RPMI7951 (cell line): ENCODE data around the gene B3GALT2. TPM values are rescaled to one million over a fixed set of nuclear protein-coding genes. Genes with fewer than 3 reads are reported as not detected.
"Not testable (repeated sequence)": the region's sequence is repeated elsewhere in the genome, so short reads cannot be mapped to it uniquely, and the experiment has no call there.

Source experiments
- DNase-seq: peaks from one replicate; pipeline ENCODE4 v3.0.0-alpha.2; 2012; ENCODE audit warnings: low read depth
- total RNA-seq: library from RNA; depleted of rRNA; stranded (reverse); fragments of >200 nt; shearing (Covaris generic); gene quantifications from 2 replicates; pipeline ENCODE4 v1.2.3, GENCODE V29; 2014; rRNA removed

B3GALT2 gene, protein sequence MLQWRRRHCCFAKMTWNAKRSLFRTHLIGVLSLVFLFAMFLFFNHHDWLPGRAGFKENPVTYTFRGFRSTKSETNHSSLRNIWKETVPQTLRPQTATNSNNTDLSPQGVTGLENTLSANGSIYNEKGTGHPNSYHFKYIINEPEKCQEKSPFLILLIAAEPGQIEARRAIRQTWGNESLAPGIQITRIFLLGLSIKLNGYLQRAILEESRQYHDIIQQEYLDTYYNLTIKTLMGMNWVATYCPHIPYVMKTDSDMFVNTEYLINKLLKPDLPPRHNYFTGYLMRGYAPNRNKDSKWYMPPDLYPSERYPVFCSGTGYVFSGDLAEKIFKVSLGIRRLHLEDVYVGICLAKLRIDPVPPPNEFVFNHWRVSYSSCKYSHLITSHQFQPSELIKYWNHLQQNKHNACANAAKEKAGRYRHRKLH
- total RNA-seq, result 0.49 and 0.96 TPM in 2 replicates

DNA sequence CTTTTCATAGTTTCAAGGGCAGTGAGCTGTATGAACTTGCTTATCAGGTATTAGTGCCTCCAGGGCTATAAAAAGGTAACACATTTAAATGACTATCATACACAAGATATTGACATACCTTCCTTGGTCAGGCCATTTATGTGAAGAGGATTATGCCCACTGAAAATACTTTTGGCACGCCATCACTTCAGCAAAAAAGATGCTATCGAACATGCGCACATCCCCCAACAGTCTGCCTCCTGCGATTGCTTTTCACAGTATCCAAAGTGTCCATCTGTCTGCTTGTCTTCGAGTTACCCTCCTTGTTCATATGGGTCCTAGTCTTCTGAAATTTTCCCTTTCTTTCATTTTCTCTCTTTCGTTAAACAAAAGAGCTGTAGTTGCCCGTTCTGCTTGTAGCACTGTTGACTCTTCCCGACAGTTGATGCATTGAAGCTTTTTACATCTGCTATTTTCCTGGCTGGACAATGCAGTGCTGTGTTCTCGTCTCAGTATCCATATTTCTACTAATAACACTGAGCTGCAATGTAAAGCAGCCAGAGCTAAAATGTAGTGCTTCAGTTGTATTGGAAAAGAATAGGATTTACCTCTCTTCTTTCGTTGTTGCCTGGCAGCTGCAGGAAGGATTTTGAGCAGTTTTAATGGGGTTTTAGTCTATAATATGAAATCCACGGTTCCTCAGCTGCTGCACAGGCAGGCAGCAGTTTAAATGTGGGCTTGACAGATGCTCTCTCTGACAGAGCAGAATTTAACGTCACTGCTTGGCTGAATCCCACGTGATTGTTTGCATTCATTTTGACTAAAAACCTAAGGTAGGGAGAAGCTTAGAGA, at the start of gene B3GALT2:
TSS of gene B3GALT2 (minus strand) at position 713 of the 831 bp plus-strand sequence. CDS start 5,051 bp downstream, outside the sequence.
- DNase-seq, result peak; percentile 42

DNA sequence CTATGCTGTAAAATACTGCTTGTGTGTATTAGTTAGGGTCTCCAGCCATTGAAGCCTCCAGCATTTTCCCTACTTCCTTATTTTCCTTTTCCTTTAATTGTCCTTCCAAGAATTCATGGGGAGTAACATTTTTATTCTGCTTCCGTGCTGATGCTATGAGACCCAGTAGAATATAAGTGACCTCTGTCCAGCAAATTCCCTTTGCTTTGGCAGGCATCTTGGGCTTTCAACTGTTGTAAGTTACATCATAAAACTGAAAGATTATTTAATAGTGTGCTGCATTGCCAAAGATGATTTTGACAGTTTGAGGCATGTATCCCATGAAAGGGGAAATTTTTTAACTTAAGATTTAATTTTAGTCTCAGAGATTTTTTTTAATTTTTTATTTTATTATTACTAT, 48.1 kb upstream of the B3GALT2 start:
- no peak for DNase-seq

DNA sequence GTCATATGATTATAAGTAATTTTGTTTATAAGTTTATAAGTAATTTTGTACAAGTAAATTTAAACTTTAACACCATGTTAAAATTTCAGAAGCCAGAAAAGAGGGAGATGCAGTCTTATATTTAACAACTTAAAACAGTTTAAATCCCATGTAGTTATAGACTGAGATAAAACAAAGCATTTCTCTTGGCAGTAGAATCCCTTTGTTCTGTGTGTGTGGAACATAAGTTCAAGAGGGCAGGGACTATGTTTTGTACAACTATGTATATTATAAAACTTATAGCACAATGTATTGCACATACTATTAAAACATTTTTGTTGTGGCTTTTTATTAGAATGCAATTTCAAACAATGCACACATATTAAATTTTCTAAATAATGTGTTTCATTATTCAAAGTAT, 44.7 kb upstream of the B3GALT2 start:
- DNase-seq, result not testable (repeated sequence)

DNA sequence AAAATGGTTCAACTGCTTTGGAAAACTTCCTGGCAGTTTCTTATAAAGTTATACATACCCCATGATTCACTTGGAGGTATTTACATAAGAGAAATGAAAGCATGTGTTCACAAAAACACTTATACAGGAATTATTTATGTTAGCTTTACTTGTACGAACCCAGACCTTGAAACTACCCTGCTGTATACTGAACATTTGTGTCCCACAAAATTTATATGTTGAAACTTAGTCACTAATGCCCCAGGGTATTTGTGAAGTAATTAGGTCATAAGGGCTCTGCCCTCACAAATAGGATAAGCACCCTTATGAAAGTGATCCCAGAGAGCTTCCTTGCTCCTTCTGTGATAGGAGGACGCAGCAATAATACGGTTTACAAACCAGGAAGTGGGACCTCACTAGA, 42.7 kb upstream of the B3GALT2 start:
- DNase-seq, result peak; percentile 33

DNA sequence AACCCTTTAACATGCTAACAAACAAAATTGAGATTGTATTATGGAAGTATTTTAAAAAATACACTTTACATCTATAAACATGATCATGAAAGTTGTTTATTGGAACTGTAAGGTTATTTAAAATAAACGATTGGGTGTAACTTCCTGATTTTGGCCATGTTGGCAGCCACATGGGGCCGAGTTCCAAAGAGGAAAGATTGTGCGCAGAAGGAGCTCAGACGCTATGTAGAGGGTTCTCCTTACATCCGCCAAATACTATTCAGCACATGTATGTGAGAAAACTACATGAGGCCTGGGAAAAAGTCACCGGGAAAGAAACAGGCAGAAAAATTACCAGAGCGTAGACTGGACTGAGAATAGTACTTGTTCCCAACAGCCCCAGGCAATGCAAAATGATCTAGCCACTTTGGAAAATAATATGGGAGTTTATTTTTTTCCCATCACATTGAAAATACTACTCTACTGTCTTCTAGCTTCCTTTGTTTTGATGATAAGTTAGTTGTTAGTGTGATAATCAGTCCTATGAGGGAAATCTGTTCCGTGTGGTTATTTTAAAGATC, 35.7 kb upstream of the B3GALT2 start:
- DNase-seq, result peak; percentile 36

DNA sequence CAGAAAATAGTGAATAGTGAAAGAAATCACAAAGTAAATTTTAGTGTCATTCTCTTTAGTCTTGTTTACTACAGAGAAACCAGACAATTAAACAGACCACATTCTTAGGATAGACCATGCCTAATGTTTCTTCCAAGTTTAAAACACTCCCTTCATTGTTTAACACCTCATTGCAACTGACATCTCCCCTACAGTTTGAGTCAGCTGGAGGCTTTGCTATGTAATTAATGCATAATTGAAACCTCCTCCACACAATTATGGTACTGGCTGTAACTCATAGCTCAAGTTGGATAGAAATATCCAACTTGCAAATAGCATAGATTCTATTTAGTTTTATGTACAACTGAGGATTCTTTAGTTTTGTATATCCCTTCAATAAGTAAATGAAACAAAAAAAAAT, 35.2 kb upstream of the B3GALT2 start:
- peak; percentile 35 for DNase-seq

DNA sequence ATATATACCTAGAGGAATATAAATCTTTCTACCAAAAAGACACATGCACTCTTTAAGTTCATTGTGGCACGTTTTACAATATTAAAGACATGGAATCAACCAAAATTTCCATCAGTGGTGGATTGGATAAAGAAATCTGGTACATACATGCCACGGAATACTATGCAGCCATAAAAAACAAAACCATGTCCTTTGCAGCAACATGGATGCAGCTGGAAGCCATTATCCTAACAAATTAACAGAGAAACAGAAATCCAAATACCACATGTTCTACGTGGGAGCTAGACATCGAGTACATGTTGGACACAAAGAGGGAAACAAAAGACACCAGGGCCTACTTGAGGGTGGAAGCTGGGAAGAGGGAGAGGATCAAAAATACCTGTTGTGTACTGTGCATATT, 33.0 kb upstream of the B3GALT2 start:
- DNase-seq, result no peak

DNA sequence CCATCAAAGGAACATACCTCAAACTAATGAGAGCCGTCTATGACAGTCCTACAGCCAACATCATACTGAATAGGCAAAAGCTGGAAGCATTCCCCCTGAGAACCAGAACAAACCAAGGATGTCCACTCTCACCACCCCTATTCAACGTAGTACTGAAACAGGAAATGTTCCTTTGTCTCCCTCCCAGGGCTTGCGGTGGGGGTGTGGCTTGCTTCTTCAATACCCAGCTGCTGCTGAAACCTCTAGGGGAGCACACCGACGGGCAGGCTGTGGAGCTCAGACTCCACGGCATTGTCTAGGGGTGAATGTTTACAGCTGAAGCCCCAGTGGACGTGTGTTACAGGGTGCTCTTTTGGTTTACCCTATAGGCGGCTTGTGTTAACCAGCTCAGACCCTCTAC, 30.5 kb upstream of the B3GALT2 start:
- DNase-seq, result no peak

DNA sequence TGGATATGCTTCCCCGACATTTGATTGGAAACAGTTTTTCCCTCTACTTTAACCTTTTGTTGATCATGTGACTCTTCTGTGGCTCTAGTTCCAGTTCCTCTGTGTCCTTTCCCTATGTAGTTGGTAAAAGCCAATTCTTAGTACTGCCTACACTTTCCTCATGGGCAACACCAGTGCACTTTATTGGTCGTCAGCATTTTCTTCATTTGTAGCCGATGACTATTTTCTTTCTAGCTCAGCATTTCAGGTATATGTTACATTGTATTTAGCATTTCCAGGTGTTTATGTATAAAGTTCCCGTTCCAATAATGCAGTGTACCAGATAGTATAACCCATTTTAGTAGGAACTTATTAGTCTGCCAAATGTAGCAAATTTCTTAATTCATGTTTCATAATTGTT, 27.6 kb upstream of the B3GALT2 start:
- DNase-seq, result no peak

DNA sequence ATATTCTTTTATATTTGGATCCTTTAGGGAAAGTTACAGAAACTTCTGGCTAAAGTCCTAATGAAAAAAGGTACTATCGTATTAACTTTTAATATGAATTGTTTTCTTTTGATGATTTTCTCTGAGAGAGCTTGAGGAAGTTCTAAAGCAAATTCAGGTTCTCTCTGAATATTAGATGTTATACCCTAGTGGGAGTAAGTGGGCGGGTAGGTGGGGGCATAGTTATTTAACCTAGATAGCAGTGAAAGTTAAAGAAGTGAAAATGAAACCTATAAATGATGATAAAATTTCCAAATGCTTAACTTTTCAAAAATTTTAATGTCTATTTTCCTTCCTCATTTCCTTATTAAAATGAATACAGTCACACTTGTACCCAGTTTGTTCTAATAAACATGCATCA, 26.2 kb upstream of the B3GALT2 start:
- DNase-seq, result no peak

DNA sequence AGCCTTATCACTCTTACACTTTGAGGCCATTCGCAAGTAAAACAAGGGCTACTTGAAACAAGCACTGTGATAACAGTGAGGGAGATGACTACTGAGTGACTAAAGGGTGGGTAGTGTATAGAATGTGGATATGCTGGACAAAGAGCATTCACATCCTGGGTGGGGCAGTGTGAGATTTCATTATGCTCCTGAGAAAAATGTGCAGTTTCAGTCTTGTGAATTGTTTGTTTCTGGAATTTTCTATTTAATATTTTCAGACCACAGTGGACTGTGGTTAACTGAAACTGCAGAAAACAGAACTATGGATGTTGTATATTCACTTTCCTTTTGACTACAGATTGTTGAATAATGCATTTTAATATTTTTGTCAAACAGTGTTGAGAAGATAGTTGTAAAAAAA, 25.1 kb upstream of the B3GALT2 start:
- peak; percentile 64 for DNase-seq

DNA sequence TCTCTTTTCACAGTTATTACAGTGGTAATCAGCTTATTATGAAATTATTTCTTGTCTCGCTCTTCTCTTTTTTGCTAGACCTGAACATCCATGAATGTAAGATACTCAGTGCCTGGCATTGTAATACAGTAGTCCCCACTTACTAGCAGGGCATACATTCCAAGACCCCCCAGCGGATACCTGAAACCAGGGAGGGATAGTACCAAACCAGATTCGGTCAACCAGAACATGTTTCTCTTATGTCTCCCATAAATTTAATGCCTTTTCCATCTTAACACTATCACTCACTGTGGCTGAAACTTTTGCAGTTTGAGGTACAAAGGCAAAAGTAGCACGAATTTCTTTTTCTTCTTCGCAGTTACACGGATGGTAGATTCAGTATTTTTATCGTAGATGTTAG, 24.6 kb upstream of the B3GALT2 start:
- DNase-seq, result no peak

DNA sequence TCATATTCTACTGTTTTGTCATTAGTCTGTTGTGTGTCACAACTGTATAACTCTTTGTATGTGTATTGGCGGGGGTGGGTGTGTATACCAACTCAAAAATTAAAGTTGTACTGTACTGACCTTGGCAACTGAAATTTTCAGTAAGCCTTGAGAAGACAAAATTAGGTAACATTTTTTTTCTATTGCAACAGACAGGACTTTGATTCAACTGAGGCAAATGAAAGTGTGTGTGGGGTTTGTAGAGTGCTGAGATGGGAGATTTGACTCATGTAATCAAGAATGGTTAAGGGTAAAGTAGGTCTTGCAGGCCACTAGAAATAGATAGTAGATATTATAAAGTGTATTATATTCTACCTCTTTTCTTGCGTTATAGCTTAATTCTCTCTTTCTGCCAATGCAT, 14.6 kb upstream of the B3GALT2 start:
- no peak for DNase-seq

DNA sequence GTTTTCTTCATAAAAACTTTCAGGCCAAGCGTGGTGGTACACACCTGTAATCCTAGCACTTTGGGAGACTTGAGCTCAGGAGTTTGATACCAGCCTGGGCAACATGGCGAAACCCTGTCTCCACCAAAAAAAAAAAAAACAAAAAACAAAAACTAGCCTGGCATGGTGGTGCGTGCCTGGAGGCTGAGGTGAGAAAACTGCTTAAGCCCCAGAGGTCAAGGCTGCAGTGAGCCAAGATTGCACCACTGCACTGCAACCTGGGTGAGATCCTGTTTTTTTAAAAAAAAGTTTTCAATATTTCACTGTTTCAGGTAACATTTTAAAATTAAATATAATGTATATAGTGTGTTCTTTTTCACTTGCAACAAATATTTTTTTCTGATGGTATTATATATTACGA, 13.5 kb upstream of the B3GALT2 start:
- no peak for DNase-seq

DNA sequence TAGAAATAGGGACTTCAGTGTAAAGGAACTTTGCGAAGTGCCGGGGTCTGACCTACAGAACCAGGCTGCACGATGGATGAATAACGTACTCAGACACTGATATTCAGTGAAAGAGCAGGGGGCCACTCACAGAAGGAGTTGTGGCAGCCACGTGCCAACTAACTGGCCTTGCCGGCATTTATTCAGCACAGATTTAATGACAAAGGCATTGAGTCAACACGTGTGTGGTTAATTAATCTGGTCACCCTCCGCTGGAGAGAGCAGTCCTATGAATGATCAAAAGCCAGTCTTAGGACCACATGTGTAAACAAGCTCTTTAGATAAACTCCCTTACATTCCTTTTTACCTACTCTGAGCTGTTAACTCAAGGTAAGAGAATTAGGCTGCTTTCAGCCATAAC, 6.2 kb upstream of the B3GALT2 start:
- DNase-seq, result no peak

DNA sequence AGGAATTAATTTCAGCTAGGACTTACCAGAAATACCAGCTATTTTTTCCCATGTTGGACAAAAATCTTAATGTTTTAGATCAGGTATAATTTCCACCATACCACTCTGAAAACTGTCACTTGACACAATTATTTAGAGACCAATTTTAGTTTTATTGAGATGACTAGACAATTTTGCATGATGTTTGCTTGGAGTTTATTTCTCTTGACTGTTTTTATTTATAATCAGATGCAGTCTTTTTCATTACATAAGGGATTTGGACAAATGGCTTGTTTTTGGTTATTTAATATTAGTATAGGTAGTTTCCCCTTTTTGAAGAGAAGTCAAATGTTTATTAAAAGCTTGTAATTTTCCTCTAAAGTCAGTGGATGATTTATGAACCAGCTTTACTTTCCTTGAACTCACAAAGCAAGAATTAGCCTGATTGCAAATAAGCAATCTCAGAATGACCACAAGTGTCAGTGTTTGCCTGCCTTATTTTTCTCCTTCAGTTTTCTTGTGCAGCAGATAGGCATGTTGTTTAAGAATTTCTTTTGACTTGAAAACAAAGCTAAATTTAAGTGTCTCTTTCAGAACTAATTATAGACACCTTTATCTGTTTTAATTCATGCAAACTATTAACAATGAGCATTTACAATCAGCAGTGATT, 3.8 kb upstream of the B3GALT2 start:
- DNase-seq, result peak; percentile 14

DNA sequence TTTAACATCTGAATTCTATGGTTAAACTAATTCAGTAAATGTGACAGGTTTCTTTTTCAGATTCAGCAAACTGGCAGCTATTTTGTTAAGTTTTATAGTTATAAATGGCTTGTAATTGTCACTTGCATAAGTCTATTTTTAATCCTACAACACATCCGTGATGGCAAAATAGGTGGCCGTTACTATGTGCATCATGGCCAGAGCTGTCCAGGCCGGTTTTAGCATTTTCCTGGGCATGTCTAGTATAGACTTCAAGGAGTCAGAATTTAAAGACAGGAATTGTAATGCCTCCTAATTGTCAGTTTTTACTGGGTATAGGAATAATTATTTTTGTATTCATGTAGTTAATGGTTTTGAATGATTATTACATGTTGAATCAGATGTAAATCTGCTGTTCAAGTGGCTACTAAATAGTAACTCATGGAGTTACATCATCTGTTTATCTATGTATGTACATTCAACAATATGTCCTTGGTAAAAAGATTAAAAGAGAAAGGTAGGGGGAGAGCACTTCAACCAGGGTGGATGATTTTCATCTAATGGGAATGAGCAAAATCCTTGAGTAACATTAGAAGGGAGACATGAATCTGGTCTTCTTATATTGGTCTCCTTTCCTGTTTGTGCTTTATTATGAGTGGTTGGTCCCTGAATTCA, 3.2 kb upstream of the B3GALT2 start:
- no peak for DNase-seq

DNA sequence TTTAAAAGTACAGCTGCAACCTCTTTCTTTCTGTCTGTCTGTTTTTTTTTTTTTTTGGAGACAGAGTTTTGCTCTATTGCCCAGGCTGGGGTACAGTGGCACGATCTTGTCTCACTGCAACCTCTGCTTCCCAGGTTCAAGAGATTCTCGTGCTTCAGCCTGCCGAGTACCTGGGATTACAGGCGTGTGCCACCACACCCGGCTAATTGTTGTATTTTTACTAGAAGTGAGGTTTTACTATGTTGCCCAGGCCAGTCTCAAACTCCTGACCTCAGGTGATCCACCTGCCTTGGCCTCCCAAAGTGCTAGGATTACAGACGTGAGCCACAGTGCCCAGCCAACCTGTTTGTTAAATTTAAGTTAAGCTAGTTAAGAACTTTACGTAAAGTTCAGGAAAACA, 2.5 kb upstream of the B3GALT2 start:
- DNase-seq, result not testable (repeated sequence)

DNA sequence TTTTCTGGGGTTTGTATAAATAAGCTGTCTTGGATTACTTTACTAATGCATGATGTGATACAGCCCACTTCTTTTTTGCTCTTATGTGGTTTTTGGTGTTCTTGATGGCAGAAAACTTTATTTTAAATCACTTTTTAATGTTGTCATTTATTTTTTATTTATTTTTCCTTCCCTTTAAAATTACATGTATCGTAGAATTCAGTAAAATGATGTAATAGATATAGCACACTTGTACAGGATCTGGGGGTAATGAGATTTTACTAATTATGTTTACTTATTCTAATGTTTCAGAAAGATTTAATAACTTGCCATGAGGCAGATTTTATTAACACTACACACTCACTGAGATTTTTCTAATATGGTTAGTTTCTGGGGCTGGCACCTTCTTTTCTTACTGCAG, 701 bp upstream of the B3GALT2 start:
- DNase-seq, result no peak

DNA sequence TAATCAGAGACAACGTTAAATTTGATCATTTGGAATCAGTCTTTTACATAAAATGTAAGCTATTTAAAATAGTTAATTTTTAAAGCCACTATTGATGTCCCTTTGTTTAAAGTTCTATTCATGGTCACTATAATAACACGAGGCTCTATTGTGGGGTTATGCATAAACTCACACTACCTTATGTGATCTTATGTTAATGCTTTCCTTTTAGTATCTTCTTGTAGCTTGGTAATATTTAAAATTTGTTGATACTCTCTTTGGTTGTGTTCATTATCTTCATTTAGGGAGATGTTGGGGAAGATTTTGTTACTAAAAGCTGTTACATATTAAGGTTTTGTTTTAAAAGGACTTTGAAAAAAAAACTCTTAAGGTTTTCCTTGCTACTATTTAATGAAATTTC, 1.2 kb downstream of the B3GALT2 start:
- DNase-seq, result no peak

DNA sequence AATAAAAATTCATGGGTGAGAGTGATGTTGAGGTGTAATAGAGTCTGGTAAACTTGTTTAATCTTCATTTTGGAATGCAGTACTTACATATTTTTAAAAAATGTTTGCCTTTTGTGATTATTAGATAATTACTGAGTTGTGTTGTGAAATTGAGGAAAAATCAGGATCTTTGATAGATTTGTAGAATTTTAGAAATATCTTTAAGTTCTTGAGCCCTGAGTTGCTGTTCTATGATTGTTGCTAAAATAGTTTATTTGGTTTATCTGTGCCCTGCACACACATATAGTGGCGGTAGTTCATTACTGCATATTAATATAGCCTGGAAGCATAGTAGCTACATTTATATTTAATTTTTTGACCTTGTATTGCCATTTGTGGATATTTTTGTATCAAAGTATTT, 1.6 kb downstream of the B3GALT2 start:
- no peak for DNase-seq
